Measurements from ENCODE around the gene IL18BP.

The IL18BP gene

GRCh38 chr11:71997594-71997993 lies 1.1 kb upstream of the IL18BP start:
- DNase-seq, result no peak

DNA sequence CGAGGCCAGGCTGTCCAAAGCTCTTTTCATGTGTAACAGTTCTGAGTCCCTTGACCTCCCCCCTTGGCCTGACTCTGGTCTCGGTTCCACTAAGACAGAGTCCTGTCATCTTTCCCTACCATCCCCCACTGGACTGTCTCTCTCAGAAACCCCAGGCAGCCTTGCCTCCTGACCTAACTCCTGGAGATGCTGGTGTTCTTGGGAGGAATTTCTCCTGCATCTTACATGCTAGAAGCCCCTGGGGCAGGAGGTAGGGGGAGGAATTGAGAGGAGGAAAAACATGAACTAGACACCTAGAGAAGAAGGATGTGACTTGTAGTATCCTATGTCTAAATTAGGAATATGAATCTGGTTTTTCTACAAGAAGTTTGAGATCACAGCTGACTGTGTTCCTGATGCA lies 648 bp upstream of the IL18BP start:
- no peak for DNase-seq

DNA sequence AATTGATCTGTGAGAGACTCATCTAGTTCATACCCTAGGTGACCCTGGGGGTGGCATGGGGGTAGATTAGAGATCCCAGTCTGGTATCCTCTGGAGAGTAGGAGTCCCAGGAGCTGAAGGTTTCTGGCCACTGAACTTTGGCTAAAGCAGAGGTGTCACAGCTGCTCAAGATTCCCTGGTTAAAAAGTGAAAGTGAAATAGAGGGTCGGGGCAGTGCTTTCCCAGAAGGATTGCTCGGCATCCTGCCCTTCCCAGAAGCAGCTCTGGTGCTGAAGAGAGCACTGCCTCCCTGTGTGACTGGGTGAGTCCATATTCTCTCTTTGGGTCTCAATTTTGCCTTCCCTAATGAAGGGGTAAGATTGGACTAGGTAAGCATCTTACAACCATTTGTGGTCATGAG lies 653 bp downstream of the IL18BP start:
- peak; percentile 25 for DNase-seq

GRCh38 chr11:71999798-72000197 lies 1.1 kb downstream of the IL18BP start:
- no peak for DNase-seq

DNA sequence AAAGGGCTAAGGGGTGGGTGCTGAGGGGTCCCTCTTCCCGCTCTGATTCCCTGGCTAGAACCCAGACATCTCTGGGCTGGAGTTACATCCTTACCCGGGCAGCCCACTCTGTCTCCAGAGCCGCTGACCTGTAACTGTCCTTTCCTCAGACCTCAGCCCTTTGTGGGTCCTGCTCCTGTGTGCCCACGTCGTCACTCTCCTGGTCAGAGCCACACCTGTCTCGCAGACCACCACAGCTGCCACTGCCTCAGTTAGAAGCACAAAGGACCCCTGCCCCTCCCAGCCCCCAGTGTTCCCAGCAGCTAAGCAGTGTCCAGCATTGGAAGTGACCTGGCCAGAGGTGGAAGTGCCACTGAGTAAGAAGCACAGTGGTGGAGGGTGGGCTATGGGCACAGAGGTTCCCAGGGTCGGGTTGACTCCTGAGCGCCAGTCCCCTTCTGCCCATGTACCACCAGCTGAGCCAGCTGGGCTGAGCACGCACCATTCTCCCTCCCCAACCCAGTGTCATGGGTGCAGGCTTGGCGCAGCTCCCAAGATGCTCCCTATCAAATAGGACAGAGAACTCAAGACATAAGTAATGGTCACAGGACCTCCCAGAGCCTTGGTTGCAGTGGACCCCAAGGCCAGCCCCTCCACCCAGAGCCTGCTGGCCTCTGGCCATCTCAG lies 1.6 kb downstream of the IL18BP start:
- no peak for DNase-seq

GRCh38 chr11:72001285-72001684 lies 2.6 kb downstream of the IL18BP start:
- no peak for DNase-seq

DNA sequence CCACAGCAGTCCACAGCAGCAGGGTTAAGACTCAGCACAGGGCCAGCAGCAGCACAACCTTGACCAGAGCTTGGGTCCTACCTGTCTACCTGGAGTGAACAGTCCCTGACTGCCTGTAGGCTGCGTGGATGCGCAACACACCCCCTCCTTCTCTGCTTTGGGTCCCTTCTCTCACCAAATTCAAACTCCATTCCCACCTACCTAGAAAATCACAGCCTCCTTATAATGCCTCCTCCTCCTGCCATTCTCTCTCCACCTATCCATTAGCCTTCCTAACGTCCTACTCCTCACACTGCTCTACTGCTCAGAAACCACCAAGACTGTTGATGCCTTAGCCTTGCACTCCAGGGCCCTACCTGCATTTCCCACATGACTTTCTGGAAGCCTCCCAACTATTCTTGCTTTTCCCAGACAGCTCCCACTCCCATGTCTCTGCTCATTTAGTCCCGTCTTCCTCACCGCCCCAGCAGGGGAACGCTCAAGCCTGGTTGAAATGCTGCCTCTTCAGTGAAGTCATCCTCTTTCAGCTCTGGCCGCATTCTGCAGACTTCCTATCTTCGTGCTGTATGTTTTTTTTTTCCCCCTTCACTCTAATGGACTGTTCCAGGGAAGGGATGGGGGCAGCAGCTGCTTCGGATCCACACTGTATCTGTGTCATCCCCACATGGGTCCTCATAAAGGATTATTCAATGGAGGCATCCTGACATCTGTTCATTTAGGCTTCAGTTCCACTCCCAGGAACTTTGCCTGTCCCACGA lies 3.3 kb downstream of the IL18BP start:
- DNase-seq, result peak; percentile 38

DNA sequence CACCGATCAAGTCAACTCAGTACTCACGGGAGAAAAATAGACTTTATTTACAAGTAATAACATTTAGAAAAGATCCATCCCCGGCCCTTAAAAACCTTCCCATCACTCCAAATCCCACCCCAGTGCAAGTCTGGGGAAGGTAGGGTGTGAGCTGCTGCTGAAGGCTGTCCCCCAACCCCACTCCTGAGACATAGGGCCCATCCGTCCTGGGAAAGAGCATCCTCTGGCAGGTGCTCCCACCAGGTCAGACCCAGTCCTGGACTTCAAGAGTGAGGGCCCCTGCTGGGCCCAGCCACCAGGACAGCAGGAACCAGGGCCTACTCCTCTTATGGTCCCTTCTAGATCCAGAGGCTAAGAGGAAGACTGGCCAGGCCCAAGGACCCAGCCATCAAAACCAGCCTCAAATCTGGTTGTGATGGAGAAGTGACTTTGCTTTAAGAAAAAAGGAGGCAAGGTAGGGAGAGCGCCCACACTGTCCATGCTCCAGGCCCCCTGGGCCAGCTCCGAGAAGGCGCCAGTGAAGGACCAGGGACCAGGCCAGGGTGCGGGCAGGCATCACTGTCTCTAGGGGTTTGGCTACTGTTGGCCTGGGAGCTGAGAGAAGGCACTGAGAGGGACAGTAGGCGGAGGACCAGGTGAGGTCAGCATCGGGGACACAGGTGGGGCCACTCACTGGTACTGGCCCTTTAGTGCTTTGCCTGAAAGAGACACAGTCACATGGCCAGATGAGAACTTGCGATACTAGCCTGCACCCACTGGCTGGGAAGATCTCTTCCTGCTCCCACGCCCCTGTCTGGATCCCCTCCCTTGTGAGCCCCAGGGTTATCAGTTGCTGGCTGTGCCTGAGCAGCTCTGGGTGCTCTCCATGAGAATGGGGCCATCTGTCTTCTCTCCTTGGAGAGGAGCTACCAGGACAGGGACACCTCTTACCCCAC lies 4.4 kb downstream of the IL18BP start:
- no peak for DNase-seq

DNA sequence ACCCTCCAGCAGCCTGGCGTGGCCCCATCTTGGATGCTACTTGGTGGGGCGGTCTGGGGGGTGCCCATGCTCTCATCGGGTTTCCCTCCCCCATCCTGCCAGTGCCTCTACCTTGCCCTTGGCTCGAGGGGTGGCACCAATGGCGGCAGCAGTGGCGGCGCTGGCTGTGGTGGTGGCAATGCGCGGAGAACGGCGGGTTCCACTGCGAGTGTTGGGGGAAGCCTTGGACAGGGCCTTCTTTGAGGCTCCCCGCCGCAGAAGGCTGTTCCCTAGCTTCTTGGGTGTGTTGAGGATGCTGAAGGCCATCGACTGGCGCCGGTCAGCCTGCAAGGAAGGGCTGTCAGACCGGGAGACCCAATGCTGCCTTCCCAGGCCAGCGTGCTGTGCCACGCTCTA lies 5.1 kb downstream of the IL18BP start:
- no peak for DNase-seq

- no peak for DNase-seq
These were observed 6.0 kb downstream of the IL18BP start for GRCh38 chr11:72004515-72005346.

GRCh38 chr11:72005347-72006260 lies 6.9 kb downstream of the IL18BP start:
- DNase-seq, result no peak

DNA sequence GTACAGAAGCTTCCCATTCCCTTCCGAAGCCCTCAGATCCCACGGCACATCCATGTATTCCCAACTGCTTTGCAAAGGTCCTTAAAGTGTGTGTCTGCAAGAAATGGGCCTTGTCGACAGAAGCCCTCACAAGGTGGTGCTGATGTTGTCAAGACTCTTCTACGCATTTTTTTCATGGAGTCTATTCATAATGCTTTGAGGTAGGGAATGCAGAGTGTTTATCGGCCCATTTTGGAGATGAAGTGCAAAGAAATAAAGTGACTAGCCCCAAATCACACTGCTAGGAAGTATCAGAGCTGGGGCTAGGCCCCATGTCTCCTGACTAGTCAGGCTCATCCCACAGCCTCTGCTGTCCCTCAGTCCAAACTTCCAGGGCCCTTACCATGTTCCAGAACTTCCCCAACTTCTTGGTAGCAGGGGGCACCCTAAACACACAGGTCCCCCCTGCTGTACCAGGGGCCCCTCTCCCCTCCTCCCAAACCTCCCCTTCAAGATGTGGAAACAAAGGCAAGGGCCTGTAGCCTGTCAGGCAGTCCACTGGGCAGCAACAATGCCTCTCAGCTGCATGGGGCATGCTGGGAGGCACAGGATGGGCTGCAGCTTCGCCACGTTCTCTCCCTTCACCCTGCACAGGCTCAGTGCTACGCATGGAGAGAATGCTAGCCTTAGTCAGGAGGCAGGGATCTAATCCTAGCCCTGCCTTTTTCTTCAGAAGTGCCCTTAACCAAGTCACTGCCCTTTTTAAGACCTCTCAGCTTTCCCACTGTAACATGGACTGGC lies 7.8 kb downstream of the IL18BP start:
- no peak for DNase-seq

DNA sequence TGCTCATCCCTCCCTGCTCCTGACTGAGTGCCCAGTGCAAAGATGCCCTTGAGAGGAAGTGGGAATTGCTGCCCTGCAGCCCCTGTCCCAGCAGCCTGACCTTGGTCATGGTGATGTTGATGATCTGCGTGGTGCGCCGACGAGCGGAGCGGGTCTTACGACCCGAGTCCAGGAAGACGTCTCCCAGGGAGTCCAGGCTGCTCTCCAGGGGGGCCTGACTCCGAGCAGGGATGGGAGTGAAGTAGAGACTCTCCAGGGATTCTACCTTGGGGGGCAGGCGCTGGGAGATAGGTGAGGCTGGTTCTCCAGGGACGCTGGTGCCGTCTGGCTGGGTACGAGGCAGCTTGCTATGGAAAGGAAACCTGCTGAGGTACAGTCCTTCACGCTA lies 8.4 kb downstream of the IL18BP start:
- no peak for DNase-seq

GRCh38 chr11:72007587-72007986 lies 8.9 kb downstream of the IL18BP start:
- DNase-seq, result no peak

GRCh38 chr11:72008728-72009127 lies 10.0 kb downstream of the IL18BP start:
- DNase-seq, result no peak

GRCh38 chr11:72009156-72009555 lies 10.4 kb downstream of the IL18BP start:
- DNase-seq, result no peak

GRCh38 chr11:72010529-72011233 lies 12.0 kb downstream of the IL18BP start:
- no peak for DNase-seq

GRCh38 chr11:72012091-72012630 lies 13.5 kb downstream of the IL18BP start:
- DNase-seq, result no peak
